RPMI8226 (cell line): ENCODE data around the gene CDH13.

Experiments
- DNase-seq: peaks from one replicate; pipeline ENCODE4 v3.0.0-alpha.2; 2015

The CDH13 gene

DNA sequence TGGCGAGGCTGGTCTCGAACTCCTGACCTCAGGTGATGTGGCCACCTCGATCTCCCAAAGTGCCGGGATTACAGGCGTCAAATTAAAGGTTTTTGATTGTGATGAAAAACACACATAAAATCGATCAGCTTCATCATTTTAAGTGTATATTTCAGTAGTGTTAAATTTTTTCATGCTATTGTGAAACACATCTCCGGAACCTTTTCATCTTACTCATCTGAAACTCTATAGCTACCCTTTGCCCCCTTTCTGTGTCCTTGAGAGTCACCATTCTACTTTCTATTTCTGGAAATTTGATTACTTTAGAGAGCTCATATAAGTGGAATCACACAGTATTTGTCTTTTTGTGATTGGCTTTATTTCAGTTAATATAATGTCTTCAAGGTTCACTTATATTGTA is 702.7 kb downstream of the CDH13 start:
- DNase-seq, result no peak

- DNase-seq, result no peak
These were observed 703.5 kb downstream of the CDH13 start for GRCh38 chr16:83330251-83330650.

DNA sequence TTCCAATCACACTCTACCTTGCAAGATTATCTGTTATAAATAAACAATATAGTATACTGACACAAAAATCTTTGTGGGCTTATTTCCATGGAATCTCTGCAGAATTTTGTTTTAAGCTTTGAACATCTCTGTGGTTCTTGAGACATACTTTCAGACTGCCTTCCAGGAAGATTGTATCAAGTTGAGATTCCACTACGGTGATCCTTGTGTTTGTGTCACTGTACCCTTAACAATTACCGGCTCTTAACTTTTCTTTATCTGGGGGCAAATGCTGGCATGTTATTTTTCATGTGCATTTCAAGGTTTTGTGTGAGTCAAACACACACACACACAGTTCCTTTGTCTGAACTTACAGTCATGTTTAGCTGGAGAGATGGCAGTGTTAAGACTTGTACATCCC is 708.3 kb downstream of the CDH13 start:
- no peak for DNase-seq

DNA sequence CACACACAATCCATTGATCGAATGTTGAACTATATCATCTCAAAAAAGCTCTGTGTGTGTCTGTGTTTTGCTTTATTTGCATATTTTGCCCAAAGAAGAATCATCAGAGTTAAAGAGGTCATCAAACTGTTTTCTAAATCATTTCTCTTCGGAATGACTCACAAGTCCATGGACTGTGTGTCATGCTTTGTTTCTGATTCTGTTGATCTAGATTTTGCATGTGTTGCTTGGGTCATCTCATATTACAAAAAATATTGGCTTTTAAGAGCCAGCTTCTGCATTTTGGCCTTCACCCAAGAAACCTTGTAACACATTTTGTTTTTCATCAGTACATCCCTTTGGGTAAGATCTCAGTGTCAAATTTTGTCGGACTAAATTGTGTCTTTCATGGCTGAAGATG is 709.8 kb downstream of the CDH13 start:
- DNase-seq, result no peak

GRCh38 chr16:83338138-83338537 is 711.4 kb downstream of the CDH13 start:
- DNase-seq, result no peak

GRCh38 chr16:83338941-83339340 is 712.2 kb downstream of the CDH13 start:
- no peak for DNase-seq

GRCh38 chr16:83343935-83344366 is 717.2 kb downstream of the CDH13 start:
- no peak for DNase-seq

GRCh38 chr16:83345846-83346640 is 719.3 kb downstream of the CDH13 start:
- no peak for DNase-seq

DNA sequence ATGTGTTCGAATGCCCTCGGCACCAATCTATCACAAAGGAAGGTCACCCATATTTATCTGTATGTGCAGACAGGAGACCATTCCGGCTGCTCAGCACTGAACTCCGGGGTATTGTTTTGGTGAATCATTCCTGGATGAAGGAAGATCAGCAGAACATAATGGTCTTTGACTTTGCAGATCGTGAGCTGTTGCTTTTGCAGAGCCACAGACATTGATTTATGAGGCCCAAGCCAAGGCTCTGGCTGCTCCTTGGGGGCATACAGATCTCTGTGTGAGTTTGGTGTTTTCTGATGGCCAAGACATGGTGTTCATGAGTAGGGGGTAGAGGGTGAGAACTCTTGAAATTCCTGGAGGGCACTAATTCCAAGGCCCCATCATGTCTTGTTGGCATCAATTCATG is 722.2 kb downstream of the CDH13 start:
- DNase-seq, result no peak

GRCh38 chr16:83350481-83350880 is 723.7 kb downstream of the CDH13 start:
- no peak for DNase-seq

DNA sequence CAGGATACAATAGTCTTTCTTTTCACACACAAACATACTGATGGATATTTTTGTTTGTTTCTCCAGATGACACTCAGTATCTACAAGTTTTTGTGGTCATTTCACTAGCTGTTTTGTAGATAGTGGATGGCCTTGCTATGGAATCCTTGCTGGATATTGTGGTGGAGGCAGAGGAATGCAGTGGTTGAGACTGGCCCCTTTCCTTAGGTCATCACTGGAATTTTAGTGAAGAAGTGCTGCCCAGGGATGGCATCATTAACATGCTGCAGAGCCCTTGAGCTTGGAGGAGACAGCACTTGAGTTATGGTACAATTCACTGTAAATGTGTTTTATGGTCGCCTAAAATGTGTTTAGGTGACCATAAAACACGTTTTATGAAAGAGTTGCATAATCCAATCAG is 725.1 kb downstream of the CDH13 start:
- no peak for DNase-seq

GRCh38 chr16:83353241-83353640 is 726.5 kb downstream of the CDH13 start:
- no peak for DNase-seq

- no peak for DNase-seq
These were observed 727.2 kb downstream of the CDH13 start for GRCh38 chr16:83354015-83354414.

DNA sequence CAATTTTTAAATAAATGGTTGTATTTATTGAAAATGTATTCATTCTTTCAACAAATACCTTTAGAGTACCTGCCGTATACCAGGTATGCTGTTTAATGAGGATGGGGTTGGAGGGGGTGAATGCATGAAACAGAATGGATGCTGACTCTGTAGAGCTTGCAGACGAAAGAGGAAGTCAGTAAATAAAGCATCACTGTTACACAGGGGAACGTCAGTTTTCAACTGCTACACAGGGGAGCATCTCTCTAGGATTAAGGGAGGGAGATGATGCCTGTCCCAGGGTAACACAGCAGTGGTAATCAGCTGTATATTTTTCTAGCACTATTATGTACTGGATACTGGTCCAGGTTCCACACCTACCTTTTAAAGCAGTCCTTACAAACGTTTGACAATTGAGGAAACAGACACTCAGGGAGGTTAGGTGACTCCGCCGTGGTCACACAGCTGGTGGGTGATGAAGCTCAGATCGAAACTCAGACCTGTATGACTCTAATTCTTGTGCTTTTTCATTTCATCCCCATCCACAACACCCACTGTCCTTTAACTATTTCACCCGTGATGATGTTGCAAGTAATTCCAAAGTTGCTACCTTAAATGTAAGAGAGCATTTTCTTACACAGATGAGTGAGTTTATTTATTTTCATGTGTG is 728.9 kb downstream of the CDH13 start:
- no peak for DNase-seq

- DNase-seq, result peak; percentile 51
These were observed 729.5 kb downstream of the CDH13 start for GRCh38 chr16:83356266-83356665.

GRCh38 chr16:83356986-83357385 is 730.2 kb downstream of the CDH13 start:
- no peak for DNase-seq

DNA sequence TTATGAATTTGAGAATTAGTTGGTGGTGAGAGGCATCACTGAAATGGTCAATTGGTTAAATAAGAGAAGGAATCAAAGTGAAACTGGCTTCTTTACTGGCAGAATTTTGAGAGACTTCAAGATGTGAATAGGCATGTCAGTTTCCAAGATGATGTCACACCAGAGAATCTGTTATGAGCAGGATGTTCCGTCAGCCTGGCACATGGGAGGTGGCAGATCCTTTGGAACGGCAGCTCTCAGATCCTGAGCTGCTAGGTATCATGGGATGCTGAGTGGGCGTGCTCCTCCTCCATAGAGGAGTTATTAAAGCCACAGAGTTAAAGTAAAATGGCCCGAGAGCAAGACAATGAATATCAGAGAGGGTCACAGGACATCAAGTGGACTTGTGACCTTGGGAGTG is 736.8 kb downstream of the CDH13 start:
- no peak for DNase-seq

DNA sequence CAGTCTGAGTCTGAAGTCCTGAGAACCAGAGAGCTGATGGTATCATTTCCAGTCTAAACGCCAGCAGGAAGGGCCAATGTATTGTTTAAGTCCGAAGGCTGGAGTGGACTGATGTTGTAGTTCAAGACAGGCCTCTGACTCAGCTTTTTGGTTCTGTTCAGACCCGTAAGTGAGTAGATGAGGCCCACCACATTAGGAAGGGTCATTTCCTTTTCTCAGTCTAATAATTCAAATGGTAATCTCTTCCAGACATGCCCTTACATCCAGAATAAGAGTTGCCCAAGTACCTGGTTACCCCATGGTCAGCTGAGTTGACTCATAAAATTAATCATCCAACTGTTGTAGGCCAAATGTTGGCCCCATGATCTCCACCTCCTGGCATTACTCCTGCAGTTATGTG is 738.4 kb downstream of the CDH13 start:
- DNase-seq, result no peak

GRCh38 chr16:83366228-83366627 is 739.5 kb downstream of the CDH13 start:
- no peak for DNase-seq

DNA sequence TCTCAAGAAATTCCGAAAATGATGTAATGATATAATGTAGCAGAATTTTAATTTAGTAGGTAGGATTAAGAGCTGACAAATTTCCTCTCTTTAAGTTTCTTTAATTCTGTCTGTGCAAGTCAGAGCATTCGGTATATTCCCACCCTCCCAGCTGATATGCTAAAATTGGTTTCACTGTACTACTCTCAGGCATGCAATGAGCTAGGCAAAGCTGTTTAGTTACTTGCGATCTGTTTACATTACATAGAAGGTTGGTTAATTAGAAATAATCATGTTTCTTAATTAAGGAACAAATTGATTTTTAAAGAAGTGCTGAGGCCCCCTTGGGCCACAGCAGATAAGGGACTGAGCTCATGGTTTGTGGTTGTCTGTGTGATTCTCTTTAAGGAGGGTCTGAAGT is 748.2 kb downstream of the CDH13 start:
- DNase-seq, result no peak

DNA sequence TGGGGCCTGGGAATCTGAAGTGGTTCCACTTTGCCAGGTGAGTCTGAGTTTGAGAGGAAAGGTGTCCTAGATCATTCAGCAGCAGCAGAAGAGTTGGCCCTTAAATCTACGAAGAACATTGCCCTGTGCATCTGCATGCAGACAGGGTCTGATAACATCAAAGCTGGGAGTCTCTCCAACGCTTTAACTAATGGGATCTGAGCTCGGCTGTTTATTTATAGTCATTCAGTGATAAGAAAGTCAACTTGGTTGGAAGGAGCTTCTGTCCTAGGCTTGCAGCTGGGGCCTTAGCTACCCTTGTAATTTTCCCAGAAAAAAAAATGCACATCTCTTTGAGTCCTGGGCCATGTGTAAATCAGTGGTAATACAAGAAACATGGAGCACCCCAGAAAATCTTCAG is 763.0 kb downstream of the CDH13 start:
- DNase-seq, result no peak

DNA sequence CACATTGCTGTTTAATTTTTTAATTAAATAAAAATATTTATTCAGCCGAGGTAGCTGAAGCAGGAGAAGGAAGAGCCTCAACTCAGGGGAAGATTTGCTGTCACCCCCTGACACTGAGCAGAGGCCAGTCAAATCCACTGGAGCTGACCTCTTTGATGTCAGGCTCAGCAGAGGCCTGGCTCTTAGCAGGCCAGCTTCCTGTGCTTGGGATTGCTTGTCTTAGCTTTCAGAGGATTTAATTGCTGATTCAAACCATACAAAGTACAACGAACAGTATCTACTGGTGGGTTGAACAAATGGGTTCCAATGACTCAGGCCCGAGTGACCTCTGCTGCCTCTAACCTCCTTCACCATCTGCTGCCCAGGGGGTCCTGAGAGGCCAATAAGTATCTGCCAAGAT is 764.0 kb downstream of the CDH13 start:
- no peak for DNase-seq

- no peak for DNase-seq
These were observed 766.0 kb downstream of the CDH13 start for GRCh38 chr16:83392743-83393142.

GRCh38 chr16:83393196-83393981 is 766.6 kb downstream of the CDH13 start:
- DNase-seq, result no peak
